ENCODE data around the gene DGLUCY.
"Not testable (repeated sequence)": the region's sequence is repeated elsewhere in the genome, so short reads cannot be mapped to it uniquely, and the experiment has no call there.

The DGLUCY gene

DNA sequence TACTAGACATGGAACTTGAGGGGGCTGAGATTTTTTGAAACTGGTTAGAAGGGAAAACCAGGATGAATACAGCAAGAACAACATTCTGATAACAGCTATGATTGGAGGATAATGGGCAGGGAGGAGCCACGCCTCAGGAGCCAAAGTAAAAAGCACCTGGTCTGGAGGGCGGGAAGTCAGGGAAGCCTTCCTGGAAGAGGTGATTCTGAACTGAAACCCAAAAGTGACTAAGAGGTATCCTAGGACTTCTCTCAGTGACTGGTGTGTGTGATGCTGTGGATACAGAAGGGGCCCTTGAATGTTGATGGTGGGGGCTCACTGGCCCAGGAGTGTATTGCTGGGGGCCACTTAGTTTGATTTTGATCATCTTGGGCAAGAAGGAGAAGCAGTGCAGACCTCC lies 149.5 kb downstream of the DGLUCY start:
- no peak for DNase-seq
- intact Hi-C loops (cut with DNase I) = no loop called here

DNA sequence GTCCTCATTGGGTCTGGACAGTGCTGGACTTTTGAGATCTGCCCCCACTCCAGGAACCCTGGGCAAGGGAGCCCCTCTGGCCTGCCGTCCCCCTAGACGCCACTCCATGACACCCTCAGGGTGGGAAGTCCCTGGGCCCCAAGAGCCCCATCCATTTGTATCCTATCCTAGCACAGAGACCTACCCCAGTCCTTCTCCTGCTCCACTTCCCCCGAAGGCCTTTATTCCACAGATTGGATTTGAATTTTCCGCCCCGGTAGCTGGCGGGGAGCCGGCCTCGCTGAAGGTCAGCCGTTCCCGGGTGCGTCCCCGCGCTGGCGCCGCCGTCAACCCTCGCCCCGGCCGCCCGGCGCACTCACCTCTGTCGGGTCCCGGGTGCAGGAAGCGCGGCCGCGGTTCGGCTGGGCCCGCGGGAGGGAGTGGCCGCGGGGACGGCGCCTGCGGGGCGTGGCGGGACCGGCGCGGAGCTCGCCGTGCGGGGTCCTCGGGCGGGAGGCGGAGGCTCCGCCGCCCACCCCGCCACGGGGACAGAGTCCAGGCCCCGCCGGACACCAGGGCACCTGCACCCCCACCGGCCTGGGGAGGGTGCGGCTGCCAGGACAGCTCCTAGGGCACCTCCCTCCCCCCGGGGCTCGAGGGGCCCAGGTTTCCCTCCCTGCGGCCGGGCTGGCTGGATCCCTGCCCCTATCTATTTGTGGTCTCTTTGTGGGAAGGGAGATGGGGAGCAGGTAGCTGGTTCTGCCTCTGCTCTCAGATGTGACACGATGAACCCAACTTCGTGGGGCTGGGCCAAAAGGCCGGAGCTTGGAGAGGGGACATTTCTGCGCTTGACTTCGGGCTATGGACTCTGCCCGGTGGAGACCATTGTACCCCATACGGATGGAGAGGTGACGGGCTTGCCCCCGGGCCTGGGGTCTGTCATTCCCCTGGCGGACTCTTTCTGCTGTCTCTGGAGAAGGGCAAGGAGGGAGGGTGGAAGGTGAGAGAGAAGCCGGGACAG lies 150.6 kb downstream of the DGLUCY start:
- intact Hi-C loops (cut with DNase I) = no loop called here
- DNase-seq = no peak

DNA sequence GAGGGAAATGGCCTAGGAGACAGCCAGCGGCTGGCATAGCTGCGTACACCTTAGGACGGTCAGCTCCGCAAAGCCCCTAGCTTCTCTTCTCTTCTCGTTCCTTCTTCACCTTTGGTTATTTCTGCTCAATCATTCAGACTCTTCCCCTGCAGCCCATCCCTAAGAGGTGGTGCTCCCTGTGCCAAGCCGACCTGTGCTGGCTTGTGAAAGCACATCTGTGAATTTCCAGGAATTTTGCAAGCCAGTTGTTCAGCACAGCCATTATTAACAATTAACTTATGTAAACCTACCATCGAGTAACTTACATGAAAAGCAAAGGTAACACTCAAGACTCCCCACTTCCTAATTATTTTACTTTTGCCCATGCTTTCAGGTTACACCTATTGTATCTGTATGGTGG lies 151.5 kb downstream of the DGLUCY start:
- intact Hi-C loops (cut with DNase I) = no loop called here
- DNase-seq = no peak

- intact Hi-C loops (cut with DNase I); DNase-seq: not testable (repeated sequence)
Measured at GRCh38 chr14:91266276-91266675, 152.4 kb downstream of the DGLUCY start.

DNA sequence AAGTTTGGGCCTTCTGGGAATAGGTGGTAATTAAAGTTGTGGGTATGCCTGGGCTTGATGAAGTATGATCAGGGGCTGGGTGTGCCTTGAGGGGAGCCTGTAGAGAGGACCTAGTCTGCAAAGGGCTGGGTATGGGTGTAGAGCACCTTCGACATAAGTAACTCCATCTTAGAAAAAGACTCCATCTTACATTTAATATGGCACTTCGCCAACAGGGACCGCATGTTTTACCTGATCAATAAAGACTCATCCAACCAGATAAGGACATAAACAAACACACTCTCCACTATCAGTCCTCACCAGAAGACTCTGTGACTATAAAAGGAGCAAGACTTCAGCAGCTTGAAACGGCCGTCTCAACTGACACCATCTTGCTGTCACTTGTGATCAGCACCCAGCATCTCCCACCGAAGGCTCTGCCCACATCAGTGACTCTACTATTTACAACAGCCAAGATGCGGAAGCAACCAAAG lies 154.1 kb downstream of the DGLUCY start:
- intact Hi-C loops (cut with DNase I) = no loop called here

GRCh38 chr14:91269076-91269991 lies 155.5 kb downstream of the DGLUCY start:
- peak in 4 of 42 donors; percentile 23 to 42 (median 26) for DNase-seq
- intact Hi-C loops (cut with DNase I) = no loop called here

More for the DNA sequence above, 154.1 kb downstream of the DGLUCY start:
- no peak for DNase-seq

DNA sequence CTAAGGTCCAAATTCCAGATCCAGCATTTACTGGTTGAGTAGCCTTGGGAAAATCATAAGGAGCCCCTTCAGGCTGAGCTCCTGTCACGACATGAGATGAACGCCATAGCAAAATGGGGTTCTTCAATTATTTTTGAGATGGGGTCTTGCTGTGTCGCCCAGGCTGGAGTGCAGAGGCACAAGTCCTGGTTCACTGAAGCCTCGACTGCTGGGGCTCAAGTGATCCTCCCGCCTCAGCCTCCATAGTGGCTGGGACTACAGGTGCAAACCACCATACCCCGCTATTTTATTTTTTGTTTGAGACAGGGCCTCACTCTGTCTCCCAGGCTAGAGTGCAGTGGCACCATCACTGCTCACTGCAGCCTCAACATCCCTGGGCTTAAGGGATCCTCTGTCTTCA lies 156.3 kb downstream of the DGLUCY start:
- intact Hi-C loops (cut with DNase I) = no loop called here
- DNase-seq = no peak

DNA sequence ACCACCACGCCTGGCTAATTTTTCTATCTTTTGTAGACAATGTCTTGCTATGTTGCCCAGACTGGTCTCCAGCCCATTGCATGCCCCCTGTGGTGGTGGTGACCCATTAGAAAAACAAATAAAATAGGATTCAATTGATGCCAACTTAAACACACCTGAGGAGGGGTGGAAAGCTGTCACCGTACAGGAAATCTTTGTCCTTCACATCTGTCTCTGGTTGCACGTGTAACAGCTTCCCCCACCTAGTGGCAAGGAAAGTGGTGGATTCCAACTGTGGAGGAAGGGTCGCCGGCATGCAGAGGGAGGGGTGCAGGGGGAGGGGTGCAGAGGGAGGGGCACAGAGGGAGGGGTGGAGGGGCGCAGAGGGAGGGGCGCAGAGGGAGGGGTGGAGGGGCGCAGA lies 156.7 kb downstream of the DGLUCY start:
- no peak for DNase-seq
- intact Hi-C loops (cut with DNase I) = no loop called here

- intact Hi-C loops (cut with DNase I) = no loop called here
- DNase-seq = no peak
Measured at GRCh38 chr14:91271639-91272038, 157.8 kb downstream of the DGLUCY start.

GRCh38 chr14:91272341-91273272 lies 158.7 kb downstream of the DGLUCY start:
- intact Hi-C loops (cut with DNase I) = no loop called here
- peak in 36 of 42 donors; percentile 29 to 85 (median 58) for DNase-seq

GRCh38 chr14:91273273-91273884 lies 159.5 kb downstream of the DGLUCY start:
- DNase-seq = peak in 2 of 42 donors; percentile 45
- intact Hi-C loops (cut with DNase I) = no loop called here

GRCh38 chr14:91273885-91274273 lies 160.0 kb downstream of the DGLUCY start:
- intact Hi-C loops (cut with DNase I) = no loop called here
- no peak for DNase-seq

GRCh38 chr14:91274796-91275195 lies 160.9 kb downstream of the DGLUCY start:
- intact Hi-C loops (cut with DNase I) = no loop called here
- DNase-seq = no peak

All from head of caudate nucleus (tissue), 42 donors.